GM06990 (cell line): ENCODE results near the gene KCNE1.
"Not testable (repeated sequence)": the region's sequence is repeated elsewhere in the genome, so short reads cannot be mapped to it uniquely, and the experiment has no call there.

Experiments used
- DNase-seq: peaks from one replicate; pipeline ENCODE4 v3.0.0-alpha.2; 2011; ENCODE audit not compliant: insufficient read length; ENCODE audit errors: extremely low read depth
- H3K27me3 ChIP-seq: replicated peaks from 2 replicates; pipeline ENCODE4 v1.6.0; 2011; ENCODE audit warnings: low read length; ENCODE audit not compliant: control insufficient read depth, insufficient read depth
- H3K36me3 ChIP-seq: 2 replicates; pipeline ENCODE4 v1.5.1; 2011; ENCODE audit warnings: low read length; ENCODE audit not compliant: control insufficient read depth, insufficient read depth
- H3K4me3 ChIP-seq: replicated peaks from 2 replicates; pipeline ENCODE4 v1.5.1; 2011; ENCODE audit warnings: low read depth, mild to moderate bottlenecking, control low read depth, low read length
- CTCF ChIP-seq: IDR thresholded peaks from 2 replicates; pipeline ENCODE4 v1.5.1; 2011; ENCODE audit warnings: low read length, control low read depth, mild to moderate bottlenecking, inconsistent platforms; ENCODE audit not compliant: insufficient read depth, poor library complexity, severe bottlenecking

KCNE1 gene

GRCh38 chr21:34558166-34558565 is 46.2 kb upstream of the KCNE1 start:
- Histone ChIP-seq H3K27me3 (no peaks in the 10 kb centered on the region), H3K4me3 (no peak overlapping the region), H3K36me3 (no peaks in the 10 kb centered on the region)
- DNase-seq, result no peak
- TF ChIP-seq CTCF, result no peak

GRCh38 chr21:34557261-34557660 is 45.3 kb upstream of the KCNE1 start:
- TF ChIP-seq CTCF, result no peak
- Histone ChIP-seq H3K36me3 (no peaks in the 10 kb centered on the region), H3K27me3 (no peaks in the 10 kb centered on the region), H3K4me3 (no peak overlapping the region)
- no peak for DNase-seq

- not testable (repeated sequence) for H3K36me3 ChIP-seq, DNase-seq, H3K4me3 ChIP-seq, H3K27me3 ChIP-seq
Observed at GRCh38 chr21:34554670-34555069, 42.7 kb upstream of the KCNE1 start.

GRCh38 chr21:34554227-34554626 is 42.2 kb upstream of the KCNE1 start:
- Histone ChIP-seq H3K27me3 (no peaks in the 10 kb centered on the region), H3K36me3 (no peaks in the 10 kb centered on the region), H3K4me3 (no peak overlapping the region)
- TF ChIP-seq CTCF, result no peak
- DNase-seq, result no peak

- TF ChIP-seq CTCF, result no peak
- no peaks in the 10 kb centered on the region for H3K27me3 ChIP-seq
- H3K4me3 ChIP-seq, result no peak overlapping the region
- no peaks in the 10 kb centered on the region for H3K36me3 ChIP-seq
- DNase-seq, result no peak
Observed at GRCh38 chr21:34553151-34553952, 41.3 kb upstream of the KCNE1 start.

- Histone ChIP-seq H3K27me3 (no peaks in the 10 kb centered on the region), H3K4me3 (no peak overlapping the region), H3K36me3 (no peaks in the 10 kb centered on the region)
- no peak for TF ChIP-seq CTCF
- DNase-seq, result no peak
Observed at GRCh38 chr21:34552360-34553098, 40.5 kb upstream of the KCNE1 start.
